ENCODE results near the gene HMCN1. TPM values are rescaled to one million over a fixed set of nuclear protein-coding genes. Genes with fewer than 3 reads are reported as not detected.

Gene HMCN1
- total RNA-seq, 1 experiment from 2014 or later: 2.1 TPM

DNA sequence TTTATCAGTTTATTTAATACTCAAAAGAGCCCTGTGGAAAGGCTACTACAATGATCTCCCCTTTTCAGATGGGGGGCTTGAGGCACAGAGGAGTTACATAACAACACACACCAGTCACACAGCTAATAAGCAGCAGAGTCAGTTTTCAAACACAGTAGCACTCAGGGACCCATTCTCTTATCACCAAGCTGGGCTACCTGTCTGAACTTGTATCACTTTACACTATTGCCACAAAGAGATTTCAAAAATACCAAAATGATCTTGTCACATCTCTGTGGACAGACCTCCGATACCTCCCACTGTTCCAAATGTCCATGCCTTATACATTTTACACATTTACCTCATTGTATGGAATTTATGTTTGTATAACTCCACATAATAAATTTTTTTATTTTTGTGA is 506.2 kb downstream of the HMCN1 start:
- no peak for DNase-seq (ENCODE audit: low read depth)
